ENCODE measurements around the gene SFT2D2.

The SFT2D2 gene

DNA sequence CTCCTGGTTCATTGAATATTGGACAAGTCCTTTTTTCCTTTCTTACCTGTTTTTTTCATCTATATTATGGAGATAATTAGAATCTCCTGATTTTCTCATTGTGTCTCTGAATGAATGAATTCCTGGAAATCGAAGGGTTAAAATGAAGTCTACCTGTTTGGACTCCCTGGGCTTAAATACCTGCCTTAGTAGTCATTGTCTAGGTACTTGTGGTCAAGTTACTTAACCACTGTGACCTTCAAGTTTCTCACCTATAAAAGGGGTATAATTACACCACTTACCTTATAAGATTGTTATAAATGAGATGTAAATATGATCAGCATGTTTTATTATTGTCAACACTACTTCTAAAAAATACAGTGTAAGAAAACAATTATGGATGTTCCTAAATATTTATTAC is 45.8 kb downstream of the SFT2D2 start:
- no peak for DNase-seq

DNA sequence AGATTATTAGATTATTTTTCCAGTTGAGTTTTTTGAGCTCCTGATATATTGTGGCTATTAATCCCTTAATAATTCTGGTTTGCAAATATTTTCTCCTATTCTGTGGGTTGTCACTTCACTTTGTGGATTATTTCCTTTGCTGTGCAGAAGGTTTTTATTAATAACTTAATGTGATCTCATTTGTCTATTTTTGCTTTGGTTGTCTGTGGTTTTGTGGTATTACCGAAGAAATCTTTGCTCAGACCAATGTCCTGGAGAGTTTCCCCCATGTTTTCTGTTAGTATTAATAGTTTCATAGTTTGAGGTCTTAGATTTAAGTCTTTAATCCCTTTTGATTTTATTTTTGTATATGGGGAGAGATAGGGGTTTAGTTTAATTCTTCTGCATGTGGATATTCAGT is 47.8 kb downstream of the SFT2D2 start:
- no peak for DNase-seq

DNA sequence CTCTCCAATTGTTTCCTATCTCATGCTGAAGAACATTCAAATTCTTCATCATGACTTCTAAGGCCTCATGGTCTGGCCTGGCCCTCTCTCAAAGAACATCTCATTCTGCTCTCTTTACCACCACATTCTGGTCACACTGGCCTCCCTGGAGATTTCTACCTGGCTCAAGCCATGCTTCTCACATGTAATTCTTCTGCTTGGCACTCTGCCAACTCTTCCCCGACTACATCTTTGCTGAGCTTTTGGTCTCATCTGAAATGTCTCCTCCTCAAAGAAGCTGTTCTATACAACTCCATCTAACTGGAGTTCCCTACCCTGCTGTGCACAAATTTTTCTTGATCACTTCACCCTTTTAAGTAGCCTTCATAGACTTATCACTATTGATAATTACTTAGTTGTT is 53.4 kb downstream of the SFT2D2 start:
- DNase-seq = no peak

DNA sequence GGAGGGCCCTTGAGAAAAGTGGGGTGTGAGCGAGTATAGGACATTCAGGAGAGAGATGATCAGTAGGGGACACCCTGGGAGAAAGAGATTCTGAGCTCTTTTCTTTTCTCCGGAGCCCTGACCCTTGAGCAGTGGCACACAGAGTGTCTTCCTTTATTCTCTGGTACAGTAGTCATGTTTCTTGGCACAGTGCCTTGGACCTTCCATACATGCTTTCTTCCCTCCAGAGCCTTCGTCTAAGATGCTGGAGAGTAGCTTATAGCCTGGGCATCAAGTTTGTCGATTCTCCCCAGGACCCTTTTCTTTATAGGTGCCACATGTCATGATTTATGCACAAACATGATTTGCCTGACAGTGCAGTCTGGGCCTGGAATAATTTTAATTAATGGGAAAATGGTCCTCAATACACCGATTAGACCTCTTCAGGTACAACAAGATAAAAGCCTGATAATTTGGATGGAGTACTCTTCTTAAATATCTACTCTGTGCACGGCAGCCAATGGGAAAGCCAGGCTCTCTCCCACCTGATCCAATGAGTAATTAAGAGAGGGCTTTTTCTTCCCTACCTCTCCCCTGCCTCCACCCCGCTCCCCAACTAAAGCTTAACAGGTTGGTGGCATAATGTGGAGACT is 54.6 kb downstream of the SFT2D2 start, which contains the start of gene TBX19:
TBX19 (plus strand) TSS at position 582 of the 632 bp plus-strand sequence. CDS start 214 bp downstream, outside the sequence.
- DNase-seq = no peak

DNA sequence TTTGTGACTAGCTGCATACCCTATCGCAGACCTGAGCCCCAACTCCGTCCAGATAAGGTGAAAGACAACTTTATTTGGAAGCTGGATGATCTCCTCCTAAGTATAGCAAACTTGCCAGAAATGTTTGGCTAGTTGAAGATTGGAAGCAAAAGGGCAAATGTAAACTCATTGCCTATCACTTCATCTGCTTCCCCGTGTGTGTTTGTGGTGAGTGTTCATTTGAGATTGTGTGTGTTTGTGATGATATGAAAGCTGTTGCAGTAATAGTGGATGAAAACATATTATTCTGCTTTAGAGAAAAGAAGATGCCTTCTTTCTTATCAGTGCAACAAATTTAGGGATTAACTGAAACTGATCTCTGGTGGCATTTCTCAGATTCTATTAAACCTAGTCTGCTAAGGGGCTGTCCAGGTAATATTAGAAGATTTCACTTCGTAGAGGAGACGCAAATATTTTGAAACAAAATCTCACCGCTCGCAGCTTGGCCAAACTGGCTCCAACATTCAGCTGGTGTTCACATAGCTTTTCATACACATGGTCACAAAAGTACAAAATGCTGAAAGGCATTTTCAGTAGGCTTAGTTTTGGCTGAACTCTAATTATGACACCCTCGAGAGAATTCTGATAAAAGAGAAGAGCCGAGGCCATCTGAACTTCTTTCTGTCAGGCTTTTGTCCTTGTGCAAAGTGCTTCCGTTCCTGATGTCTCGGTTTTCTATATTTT is 56.0 kb downstream of the SFT2D2 start:
- DNase-seq = no peak

DNA sequence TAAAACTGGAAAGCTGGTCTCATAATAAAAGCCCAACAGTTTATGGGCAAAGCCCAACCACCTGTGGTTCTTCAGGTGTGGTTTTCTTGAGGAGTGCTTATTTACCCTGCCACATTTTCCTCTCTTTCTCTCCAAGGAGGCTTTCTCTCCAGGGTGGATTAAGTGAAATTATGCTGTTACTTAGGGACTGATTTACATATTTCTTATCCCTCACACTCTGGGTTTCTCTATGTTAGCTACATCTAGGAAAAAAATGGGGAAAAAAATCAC is 59.7 kb downstream of the SFT2D2 start:
- DNase-seq = no peak

DNA sequence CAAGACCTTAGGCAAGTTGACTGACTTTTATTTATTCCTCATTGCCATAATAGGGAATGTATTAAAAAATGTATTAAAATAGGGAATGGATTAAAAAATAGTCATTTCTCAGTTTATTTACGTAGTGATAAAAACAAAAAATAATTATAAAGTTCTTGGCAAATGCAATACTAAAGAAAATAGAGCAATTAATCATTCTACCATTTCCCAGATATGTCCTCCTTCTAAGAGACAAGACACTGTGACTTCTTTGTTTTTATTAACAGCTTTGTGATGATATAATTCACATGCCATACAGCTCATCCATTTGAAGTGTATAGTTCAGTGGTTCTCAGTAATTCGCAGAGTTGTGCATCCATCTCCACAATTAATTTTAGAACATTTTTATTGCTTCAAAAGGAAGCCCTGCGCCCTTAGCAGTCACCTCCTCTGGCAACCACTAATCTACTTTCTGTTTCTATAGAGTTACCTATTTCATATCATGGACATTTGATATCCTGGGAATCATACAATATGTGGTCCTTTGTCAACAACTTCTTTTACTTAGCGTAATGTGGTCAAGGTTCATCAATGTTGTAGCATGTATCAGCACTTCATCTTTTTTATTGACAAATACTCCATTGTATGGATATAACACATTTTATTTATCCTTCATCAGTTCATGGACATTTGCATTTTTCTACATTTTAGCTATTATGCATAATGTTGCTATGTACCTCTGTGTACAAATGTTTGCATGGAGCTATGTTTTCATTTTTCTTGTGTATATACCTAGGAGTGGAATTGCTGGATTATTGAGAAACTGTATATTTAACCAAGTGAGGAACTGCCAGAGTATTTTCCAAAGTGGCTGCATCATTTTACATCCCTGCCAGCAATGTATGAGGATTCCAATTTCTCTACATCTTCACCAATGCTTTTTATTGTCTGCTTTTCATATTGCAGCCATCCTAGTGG is 60.4 kb downstream of the SFT2D2 start:
- DNase-seq = no peak

DNA sequence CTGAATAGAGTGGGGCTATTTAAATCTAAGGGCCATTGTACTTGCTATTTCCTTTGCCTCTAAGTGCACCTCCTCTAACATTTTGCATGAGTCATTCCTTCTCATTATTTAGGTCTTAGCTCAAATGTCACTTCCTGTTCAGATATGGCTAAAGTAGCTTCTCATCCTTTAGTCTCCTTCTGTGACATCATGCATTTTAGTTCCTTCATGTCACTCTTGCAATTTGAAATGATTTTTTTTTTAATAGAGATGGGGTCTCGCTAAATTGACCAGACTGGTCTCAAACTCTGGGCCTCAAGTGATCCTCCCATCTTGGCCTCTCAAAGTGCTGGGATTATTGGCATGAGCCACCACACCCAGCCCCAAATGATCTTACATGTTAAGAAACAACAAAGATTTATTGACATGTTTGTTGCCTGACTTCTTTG is 61.4 kb downstream of the SFT2D2 start:
- DNase-seq = no peak

DNA sequence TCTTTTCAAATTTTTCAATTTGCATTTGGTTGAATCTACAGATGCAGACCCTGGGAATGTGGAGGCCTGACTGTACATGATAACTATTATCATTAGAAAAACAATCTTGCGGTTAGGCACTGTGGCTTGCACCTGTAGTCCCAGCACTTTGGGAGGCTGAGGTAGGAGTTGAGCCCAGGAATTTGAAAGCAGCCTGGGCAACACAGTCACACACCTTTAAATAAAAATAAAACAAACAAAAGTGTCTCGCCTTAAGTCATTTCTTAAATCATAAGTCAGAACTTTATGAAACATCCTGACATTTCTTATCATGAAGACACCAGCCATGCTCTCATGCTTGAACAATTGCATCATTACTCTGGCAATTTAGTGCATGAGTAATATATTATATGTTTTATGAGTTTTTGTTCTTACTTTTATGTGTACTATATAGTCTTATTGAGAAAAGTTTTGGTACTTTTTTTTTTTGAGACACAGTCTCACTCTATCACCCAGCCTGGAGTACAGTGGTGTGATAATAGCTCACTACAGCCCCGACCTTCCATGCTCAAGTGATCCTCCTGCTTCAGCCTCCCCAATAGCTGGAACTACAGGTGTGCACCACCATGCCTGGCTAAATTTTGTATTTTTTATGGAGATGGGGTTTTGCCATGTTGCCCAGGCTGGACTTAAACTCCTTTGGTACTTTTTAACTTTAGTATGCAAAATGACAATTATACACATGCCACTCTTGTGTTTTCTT is 62.7 kb downstream of the SFT2D2 start:
- no peak for DNase-seq

DNA sequence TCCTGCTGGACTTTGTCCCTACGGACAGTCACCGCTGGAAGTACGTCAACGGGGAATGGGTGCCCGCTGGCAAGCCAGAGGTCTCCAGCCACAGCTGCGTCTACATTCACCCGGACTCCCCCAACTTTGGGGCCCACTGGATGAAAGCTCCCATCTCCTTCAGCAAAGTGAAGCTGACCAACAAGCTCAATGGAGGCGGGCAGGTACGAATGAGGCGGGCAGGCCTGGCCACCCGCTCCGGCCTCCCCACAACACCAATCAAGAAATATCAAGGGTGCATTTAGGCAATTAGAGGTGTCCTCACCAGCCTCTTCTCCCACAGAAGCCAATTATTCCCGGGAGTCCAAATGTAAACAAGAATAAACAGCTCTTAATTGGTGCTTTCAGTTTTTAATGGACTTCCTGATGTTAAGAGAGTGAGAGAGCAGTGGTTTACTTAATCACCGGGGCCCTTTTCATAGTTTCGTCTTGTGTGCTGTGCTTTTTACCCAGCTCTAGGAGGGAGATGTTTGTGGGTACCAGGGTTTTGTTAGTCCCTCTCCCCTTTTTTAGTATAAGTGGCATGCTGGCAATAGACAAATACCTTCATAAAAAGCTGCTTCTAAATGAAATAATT is 65.5 kb downstream of the SFT2D2 start:
- DNase-seq = no peak

DNA sequence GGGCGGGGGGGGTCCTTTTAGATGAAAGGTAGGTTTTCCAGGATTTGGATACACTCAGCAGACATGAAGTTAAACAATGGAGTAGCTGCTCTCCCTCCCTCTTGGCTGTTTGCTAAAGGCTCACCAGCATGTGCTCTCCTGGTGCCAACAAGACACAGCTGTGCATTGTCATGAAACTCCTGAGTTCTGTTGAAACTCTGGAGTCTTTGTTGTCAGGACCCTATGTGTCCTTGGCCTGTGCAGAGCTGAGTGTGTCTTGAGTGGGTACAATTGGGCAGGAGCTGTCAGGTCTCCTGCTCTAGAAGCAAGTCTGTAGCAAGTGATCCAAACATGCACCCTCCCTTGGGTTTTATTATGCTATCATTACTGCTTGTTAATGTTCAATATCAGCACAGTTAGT is 67.6 kb downstream of the SFT2D2 start:
- no peak for DNase-seq

DNA sequence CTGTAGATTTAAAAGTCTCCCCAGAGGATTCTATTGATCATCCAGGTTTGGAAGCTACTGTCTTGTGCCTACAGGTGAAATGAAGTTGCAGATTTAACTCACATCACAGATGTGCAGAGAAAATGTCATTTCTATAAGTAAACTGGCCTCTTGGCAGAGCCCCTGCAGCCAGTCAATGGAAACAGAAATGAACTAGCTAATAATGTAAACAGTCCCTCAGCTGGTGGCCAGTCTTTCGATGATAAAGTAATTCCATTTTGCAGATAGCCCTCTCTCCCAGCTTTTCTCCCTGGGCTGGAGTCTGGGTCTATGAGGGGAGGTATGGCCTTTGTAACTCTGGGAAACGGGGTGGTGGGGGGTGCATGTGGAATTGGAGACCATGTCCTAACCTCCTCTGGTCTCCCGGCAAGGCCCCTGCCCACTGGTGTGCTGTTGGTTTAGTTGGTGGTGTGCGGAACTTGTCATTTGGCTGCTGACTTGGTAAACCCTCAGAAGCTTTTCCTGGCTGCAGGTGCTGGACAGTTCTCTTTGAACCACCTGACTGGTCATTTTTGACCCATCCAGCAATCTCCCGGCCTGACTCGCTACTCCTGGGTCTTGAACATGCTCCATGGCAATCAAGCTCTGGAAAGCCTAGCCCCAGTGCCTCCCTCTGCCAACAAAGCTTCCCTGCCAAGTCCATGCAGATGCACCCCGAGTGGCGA is 69.8 kb downstream of the SFT2D2 start:
- no peak for DNase-seq

DNA sequence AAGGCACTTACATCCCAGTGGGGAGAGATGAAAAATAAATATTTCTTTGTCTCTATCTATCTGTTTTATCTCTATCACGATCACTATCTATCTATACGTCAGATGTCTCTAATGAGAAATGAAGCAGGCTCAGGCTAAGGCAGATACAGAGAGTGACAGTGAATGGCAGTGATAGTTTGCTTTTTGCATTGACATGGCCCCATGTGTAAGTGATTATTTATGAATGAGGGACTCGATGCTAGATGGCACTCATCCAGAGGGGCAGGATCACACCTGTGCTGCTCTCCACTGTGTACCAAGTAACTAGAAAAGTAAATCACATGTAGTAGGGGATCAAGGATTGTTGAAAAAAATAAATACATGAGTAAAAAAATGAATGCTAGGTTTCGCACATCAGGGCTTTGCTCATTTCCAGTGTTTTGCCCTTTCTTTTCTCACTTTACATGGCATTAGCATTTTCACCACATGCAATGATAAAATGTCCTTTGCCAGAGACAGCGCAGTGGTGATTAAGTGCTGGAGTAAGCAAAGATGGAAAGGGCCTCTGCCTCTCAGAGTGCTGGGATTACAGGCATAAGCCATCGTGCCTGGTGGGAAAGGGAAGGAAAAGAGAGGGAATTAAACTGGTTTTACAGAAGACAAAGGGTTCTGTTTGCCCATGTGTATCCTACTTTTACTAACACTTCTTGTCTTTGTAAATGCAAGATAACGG is 71.4 kb downstream of the SFT2D2 start:
- no peak for DNase-seq

DNA sequence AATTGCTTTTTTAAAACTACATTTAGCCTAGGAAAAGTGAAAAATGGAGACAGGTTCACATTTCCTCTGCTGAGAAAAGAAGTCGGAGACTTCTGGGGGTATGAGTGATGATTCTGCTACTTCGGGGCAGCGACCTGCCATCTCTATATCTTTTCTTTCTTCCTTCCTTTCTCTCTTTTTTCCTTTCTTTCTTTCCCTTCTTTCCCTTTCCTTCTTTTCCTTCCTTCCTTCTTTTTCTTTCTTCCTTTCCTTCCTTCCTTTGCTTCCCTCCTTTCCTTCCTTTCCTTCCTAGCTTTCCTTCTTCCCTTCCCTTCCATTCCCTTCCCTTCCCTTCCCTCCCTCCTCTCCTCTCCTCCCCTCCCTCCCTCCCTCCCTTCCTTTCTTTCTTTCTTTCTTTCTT is 72.6 kb downstream of the SFT2D2 start:
- no peak for DNase-seq

DNA sequence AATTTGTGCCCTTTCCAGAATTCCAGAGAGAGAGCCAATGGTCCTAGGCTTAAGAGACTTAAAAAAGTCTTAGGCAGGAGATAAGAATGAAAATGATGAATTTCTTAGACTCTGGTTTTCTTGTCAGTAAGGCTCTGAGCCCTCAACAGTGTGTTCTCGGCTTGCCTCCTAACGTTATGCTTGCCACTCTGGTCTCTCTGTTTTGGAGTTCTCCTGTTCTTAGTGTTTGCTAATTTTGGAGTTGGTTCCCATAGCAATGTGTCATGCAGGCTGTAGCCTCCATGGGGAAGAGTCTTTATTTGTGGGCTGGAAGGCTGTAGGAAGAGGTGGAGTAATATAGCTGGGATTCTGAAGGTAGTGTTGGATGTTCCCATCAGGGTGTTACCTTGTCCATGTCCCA is 74.8 kb downstream of the SFT2D2 start:
- DNase-seq = no peak

DNA sequence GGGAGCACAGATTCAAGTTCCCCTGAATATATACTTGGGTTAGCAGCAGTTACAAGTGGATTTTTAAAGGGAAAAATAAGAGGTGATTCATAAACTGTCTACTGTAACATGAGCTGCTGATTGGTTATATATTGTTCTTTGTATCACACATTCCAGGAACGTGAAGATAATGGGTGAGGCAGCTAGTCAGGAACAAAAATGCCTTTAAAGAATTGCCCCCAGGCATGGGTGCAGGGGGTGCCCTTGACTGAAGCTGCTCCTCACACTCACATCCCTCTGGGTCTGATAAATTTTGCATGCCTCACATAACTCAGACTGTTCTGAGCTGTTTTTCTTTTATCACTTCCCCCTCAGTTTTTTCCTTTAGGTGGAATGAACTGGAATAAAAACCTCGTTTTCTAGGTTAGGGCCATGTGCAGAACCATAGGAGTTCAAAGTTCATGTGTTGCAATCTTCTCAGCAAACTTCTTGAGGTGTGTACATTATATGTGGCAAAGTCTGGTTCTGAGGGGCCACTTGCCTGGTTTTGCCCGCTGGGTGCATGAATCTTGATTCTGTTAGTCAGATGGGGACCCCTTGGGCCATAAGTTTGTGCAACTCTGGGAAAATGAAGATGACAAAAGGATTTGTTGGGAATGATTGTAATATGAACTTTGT is 76.0 kb downstream of the SFT2D2 start:
- no peak for DNase-seq

Data from CD4-positive, alpha-beta T cell treated with Interleukin-17A for 1 hour (primary cell).